Measurements from ENCODE around the gene SEMA3B.
A peak's percentile ranks its signal among the peaks of the same experiment; 100 is the strongest.
"Not testable (repeated sequence)": the region's sequence is repeated elsewhere in the genome, so short reads cannot be mapped to it uniquely, and the experiment has no call there.

Gene SEMA3B

GRCh38 chr3:50260027-50260941 is 8.7 kb upstream of the SEMA3B start:
- DNase-seq, result peak; percentile 82 to 94

- no peak for DNase-seq
Measured at GRCh38 chr3:50260942-50261441, 8.0 kb upstream of the SEMA3B start.

- DNase-seq, result no peak
Measured at GRCh38 chr3:50261505-50261904, 7.4 kb upstream of the SEMA3B start.

GRCh38 chr3:50262200-50262599 is 6.7 kb upstream of the SEMA3B start:
- not testable (repeated sequence) for DNase-seq

- no peak for DNase-seq
Measured at GRCh38 chr3:50262778-50263177, 6.2 kb upstream of the SEMA3B start.

- no peak for DNase-seq
Measured at GRCh38 chr3:50263478-50264382, 5.2 kb upstream of the SEMA3B start.

- DNase-seq, result no peak
Measured at GRCh38 chr3:50264383-50264963, 4.5 kb upstream of the SEMA3B start.

- DNase-seq, result no peak
Measured at GRCh38 chr3:50264964-50265485, 3.9 kb upstream of the SEMA3B start.

GRCh38 chr3:50265571-50265970 is 3.4 kb upstream of the SEMA3B start:
- DNase-seq, result no peak

GRCh38 chr3:50266017-50266416 is 2.9 kb upstream of the SEMA3B start:
- no peak for DNase-seq

GRCh38 chr3:50266836-50267235 is 2.1 kb upstream of the SEMA3B start:
- DNase-seq, result no peak

- no peak for DNase-seq
Measured at GRCh38 chr3:50267280-50267913, 1.6 kb upstream of the SEMA3B start.

GRCh38 chr3:50268276-50268675 is 671 bp upstream of the SEMA3B start:
- no peak for DNase-seq

- DNase-seq, result no peak
Measured at GRCh38 chr3:50269460-50269859, 513 bp downstream of the SEMA3B start.

- DNase-seq, result no peak
Measured at GRCh38 chr3:50269977-50270413, 1.0 kb downstream of the SEMA3B start.

- DNase-seq, result no peak
Measured at GRCh38 chr3:50270422-50271224, 1.7 kb downstream of the SEMA3B start.

GRCh38 chr3:50271314-50271936 is 2.5 kb downstream of the SEMA3B start:
- DNase-seq, result no peak

- DNase-seq, result not testable (repeated sequence)
Measured at GRCh38 chr3:50272538-50272910, 3.6 kb downstream of the SEMA3B start.

- peak; percentile 61 to 99 for DNase-seq
Measured at GRCh38 chr3:50272911-50273688, 4.2 kb downstream of the SEMA3B start.

- no peak for DNase-seq
Measured at GRCh38 chr3:50273689-50274065, 4.7 kb downstream of the SEMA3B start.

All from inflammatory macrophage treated with lipopolysaccharide for 1 hour (primary cell).